Right lobe of liver (tissue), 4 donors: Measurements from ENCODE around the gene POU2F1.

ENCODE experiments used
- CTCF ChIP-seq, 4 donors: fragments of 200-600 bp in 3 of 4; fragments of 450-650 bp in 1 of 4; IDR thresholded peaks; one replicate each; pipeline versions ENCODE4 v1.5.1 to v1.8.0; 2016 to 2022; ENCODE audit warnings: antibody characterized with exemption in 4 of 4, mild to moderate bottlenecking in 2 of 4
- POLR2A ChIP-seq: fragments of 450-650 bp; IDR thresholded peaks from one replicate; pipeline ENCODE4 v1.6.1; 2017; ENCODE audit warnings: antibody characterized with exemption, mild to moderate bottlenecking
- donor health status: DM: no; HTN: no; CAD: no.
- donor health status: DM: no; HTN: no; CAD: no.
- donor health status: DM: no; HTN: yes; CAD: no.

DNA sequence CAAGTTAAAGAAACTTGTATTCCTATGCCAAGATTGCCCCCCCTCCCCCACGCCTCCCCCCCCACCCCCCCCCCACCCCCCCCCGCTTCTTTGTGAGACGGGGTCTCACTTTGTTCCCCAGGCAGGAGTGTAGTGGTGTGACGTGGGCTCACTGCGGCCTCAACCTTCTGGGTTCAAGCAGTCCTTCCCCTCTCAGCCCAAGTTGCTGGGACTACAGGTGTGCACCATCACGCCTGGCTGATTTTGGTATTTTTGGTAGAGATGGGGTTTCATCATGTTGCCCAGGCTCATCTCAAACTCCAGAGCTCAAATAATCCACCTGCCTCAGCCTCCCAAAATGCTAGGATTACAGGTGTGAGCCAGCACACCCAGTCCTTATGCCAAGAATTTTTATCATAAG lies 136.6 kb downstream of the POU2F1 start:
- no peak for TF ChIP-seq POLR2A
- no peak for TF ChIP-seq CTCF (IDR thresholded peaks at IDR 0.05)
